Hematopoietic multipotent progenitor cell treated with erythropoietin and hydrocortisone succinate and interleukin-3 and kit ligand, for 8 days (in vitro differentiated cells): ENCODE measurements around the gene TMEM205.
"Not testable (repeated sequence)": the region's sequence is repeated elsewhere in the genome, so short reads cannot be mapped to it uniquely, and the experiment has no call there.

Source experiments
- DNase-seq: peaks from one replicate; pipeline ENCODE4 v3.0.0-alpha.2; 2015

Gene TMEM205

DNA sequence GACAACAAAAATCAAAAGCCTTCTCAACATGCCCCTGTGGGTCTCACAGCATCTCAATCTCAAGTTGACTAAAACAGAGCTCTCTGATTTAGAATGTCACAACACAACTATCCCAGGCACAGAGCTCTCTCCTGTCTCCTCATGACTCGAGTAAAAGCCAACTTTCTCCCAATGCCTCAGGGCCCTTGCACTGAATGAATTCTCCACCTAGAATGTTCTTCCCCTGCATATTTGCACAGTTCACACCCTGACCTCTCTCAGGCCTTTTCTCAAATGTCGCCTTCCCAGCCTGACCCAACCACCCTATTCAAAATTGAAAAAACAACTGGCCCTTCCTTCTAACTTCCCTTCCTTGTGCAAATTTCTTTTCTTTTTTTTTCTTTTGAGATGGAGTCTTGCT is 24.7 kb upstream of the TMEM205 start:
- no peak for DNase-seq

DNA sequence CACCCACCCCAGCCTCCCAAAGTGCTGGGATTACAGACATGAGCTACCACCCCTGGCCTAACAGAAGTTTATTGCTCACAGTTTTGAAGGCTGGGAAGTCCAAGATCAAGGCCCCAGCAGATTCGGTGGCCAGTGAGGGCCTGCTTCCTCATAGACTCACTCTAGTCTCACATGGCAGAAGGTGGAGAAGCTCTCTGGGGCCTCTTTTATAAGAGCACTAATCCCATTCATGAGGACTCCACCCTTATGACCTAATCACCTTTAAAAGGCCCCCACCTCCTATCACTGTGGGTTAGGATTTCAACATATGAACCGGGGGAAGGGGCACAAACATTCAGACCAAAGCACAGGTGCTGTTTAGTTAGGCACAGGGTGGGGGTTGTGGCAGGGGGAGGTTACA is 21.5 kb upstream of the TMEM205 start:
- no peak for DNase-seq

DNA sequence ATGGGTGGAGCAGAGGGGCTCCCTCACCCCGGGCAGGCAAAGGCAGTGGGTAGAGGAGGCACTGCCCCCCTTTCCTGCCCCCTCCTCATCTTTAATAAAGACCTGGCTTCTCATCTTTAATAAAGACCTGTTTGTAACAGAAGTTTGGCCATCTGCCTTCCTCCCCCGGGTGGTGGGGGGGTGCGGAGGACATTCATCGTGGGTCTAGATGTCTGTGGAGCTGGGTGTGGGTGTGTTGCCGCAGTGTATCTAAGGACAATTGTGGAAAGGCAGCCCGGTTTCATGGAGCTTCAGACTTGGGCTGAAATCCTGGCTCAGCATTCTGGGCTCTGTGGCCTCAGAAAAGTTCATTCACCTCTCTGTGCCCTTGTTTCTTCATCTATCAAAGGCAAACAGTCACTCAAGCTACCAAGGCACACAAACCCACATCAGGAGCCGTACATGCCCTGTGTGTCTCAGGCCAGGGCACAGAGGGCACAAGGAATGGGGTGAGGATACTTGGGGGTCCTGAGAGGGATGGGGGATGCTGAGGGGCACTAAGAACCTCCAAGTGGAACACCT is 19.6 kb upstream of the TMEM205 start:
- no peak for DNase-seq

DNA sequence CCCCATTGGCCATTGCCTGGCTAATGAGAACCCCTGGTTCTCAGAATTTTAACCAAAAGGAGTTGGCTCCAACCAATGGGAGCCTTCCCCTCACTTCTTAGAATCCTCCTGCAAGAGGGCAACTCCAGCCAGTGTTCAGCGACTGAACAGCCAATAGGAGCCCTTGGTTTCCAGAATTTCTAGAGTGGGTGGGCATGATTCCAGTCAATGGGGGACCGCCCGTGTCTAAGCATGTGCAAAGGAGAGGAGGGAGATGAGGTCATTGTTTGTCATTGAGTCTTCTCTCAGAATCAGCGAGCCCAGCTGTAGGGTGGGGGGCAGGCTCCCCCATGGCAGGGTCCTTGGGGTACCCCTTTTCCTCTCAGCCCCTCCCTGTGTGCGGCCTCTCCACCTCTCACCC is 18.9 kb upstream of the TMEM205 start:
- DNase-seq = no peak

DNA sequence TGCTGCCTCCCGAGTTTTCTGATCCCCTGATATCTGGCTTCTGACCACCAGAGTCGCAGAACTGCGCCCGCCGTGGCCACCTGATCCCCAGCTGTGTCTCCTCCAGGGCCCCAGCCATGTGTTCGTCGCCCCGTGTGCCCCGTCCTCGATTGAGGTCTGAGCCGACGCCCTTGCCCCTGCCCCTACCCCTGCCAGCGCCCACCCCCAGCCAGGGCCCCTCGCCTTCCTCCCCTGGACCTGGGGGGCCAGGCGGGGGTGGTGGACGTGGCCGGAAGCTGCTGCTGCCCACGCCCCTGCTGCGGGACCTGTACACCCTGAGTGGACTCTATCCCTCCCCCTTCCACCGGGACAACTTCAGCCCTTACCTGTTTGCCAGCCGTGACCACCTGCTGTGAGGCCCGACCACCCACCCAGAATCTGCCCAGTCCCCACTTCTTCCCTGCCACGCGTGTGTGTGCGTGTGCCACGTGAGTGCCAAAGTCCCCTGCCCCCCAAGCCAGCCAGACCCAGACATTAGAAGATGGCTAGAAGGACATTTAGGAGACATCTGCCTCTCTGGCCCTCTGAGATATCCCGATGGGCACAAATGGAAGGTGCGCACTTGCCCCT is 18.3 kb upstream of the TMEM205 start:
- DNase-seq = no peak

DNA sequence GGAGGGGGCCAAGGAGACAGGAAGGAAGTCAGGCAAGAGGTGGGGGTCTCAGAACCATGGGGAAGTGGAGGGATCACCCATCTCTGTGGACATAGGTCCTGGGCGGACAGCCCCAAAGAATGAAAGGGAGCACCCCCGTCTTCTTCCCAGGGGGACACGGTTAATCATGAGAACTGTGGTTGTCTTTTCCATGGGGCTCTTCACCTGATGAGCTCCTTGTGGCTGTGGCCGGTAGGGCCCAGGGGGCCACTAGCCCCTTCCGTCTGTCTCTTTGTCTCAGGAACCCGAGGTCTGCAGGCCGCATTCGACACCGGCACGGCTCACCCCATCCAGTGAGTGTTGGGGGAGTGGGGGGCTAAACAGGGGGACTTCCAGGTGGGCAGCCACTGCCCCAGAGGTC is 17.8 kb upstream of the TMEM205 start:
- no peak for DNase-seq

DNA sequence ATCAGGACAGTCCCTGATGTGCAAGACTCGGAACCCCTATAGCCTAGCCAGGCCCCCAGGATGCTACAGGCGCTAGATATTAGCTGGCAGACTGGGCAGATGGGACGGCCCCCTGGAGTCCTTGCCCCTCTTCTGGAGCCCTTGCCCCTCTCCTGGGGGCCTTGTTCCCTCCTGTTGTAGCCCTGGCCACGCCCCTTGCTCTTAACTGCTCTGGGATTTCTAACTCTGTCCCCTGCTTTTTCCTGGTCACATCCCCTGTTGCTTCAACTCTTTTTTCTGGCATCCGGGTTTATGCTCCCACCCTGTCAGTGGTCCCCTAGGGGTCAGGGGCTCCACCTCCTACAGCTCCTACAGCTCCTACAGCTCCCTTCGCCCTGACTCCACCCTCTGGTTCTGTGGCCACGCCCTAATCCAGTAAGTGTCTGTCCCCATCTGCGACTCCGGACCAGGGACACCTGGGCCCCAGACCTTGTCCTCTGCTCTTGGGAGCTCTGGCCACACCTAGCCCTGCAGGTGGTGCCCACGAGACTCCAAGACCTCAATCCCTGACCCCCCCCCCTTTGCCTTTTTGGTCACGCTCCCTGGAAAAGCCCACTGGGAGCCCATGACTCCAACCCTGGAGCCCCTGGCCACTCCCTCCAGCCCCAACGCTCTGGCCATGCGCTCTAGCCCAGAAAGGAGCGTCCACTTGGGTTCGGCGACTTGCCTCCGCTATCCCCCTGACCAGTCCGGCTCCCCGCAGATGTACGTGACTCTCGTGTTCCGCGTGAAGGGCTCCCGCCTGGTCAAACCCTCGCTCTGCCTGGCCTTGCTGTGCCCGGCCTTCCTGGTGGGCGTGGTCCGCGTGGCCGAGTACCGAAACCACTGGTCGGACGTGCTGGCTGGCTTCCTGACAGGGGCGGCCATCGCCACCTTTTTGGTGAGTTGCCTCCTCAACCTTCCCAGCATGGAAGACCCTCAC is 16.0 kb upstream of the TMEM205 start:
- DNase-seq = no peak

DNA sequence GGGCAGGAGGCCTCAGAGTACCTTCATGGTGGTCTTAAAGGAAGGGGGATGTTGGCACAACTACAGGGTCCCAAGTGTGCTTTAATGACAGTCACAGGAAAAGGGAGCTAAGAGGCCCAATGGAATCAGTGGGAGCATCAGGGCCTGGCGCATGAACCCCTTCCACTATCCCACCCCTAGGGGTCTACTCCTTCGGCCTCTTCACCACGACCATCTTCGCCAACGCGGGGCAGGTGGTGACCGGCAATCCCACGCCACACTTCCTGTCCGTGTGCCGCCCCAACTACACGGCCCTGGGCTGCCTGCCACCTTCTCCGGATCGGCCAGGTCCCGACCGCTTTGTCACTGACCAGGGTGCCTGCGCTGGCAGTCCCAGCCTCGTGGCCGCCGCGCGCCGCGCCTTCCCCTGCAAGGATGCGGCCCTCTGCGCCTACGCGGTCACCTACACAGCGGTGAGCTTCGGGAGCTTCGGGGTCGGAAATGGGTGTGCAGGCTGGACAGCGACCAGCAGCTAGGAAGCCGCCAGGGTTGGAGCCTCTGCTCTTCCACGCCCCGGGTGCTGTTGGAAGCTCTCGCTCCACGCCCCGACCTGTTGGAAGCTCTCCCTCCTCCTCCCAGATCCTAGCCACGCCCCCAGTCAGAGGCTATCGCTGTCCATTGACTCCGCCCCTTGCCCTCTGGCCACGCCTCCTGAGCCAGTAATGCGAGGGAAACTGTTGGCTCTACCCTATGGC is 15.1 kb upstream of the TMEM205 start:
- peak; percentile 44 for DNase-seq

DNA sequence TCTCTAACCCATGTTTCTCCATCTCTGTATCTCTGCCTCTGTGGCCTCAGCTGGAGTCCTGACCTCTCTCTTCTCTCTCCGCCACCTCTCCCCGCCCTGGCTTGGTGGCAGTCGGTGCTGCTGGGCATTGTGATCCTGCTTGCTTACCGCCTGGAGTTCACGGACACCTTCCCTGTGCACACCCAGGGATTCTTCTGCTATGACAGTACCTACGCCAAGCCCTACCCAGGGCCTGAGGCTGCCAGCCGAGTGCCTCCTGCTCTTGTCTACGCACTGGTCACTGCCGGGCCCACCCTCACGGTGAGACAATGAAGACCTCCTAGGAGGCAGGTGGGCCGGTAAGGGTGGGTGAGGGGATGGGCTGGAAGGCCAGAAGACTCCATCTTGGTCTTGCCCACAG is 13.4 kb upstream of the TMEM205 start:
- no peak for DNase-seq

DNA sequence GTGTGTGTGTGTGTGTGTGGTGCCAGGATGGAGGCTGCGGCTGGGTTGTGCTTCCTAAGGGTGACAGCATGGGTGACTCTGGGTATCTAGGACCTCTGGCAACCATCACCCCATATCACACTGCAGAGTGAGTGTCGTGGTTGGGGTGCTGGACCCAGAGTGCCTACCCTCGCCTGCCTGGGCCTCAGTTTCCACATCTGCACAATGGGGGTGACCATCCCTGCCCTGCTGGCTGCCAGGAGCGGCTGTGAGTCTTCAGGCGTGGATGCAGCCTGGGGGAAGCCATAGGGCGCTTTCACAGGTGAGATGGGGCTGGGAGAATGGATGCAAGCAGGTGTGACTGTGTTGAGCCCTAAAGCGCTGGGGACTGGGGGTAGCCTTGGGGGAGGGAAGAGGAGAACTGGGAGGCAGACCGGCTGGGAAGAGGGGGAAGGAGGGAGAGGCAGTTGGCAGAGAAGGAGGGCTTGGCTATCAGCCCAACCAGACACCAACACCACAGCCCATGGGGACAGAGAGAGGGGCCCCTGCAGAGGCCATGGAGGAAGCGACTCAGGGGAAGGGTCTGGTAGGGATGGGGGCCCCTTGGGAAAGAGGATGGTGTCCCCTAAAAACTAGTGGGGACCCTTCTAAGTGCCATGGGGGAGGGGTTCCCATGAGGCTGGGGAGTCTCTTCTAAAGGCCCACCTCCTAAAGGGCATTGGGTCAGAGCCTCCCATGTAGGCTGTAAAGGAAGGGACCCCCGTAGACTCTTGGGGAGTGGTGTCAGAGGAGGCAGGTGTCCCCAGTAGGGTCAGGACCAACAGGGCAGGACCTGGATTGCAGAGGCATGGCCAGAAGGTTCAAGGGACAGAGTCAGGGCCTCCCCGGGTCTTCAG is 10.8 kb upstream of the TMEM205 start:
- DNase-seq = no peak

DNA sequence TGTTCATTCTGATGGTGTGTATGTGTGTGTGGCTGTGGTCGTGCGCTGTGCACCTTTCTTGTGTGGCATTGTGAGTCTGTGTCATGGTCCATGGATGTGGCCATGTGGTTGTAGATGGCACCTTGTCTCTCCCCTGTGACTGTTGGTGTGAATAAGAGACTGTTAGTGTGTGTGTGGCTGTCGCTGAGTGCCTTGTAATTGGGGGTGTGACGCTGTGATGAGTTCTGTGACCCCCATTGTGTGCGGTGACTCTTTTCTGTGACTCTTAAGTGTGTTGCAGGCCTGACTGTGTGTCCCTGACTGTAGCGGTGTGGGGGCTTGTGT is 10.0 kb upstream of the TMEM205 start:
- no peak for DNase-seq

DNA sequence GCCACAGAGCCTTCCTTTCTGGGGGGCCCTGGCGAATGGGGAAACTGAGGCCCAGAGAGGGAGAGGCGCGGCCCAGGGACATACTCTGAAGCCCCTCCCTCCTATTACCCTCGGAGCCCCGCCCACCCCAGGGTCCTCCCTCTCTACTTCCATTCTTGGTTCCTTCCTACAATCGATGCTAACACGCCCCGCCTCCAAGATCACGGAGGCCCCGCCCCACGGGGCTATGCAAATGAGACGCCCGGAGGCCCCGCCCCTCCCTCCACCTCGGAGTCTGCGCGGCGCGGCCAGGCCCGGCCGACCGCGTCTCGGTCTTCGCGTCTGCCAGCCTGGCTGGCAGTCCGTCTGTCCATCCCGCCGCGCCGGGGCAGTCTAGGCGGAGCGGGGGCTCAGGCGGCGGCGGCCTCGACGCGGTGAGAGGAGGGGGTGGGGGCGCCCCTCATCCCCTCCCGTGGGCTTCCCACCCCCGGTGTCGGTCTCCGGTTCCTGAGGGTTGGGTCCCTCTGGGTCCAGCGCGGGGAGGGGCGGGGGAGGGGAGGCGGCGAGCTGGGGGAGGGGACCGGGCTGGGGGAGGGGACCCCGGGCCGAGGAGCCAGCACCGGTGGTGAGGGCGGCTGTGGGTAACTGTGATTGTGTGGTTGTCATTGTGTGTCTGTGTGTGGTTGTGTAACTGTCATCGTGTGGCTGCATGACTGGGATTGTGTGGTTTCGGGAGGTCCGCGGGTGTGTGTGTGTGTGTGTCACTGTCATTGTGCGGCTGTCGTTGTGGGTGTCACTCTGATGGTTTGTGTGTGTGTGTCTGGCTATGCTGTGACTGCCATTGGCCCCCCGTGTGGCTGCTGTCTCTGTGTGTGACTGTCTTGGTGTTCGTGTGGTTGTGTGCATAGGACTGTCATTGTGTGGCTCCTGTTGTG is 9.3 kb upstream of the TMEM205 start, which contains the start of gene PLPPR2:
PLPPR2 (plus strand) TSS at position 273 of the 914 bp plus-strand sequence. CDS start 2,242 bp downstream, outside the sequence.
- peak; percentile 85 for DNase-seq

DNA sequence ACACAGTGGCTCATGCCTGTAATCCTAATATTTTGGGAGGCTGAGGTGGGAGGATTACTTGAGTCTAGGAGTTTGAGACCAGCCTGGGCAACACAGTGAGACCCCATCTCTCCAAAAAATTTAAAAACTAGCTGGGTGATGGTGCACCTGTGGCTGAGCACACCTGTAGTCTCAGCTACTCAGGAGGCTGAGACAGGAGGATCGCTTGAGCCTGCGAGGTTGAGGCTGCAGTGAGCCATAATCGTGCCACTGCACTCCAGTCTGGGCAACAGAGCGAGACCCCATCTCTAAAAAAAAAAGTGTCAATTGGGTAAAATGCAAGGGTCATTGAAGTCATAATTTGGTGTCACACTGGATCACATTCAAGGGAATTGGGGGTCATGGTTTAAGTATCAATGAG is 8.0 kb upstream of the TMEM205 start:
- DNase-seq = not testable (repeated sequence)

DNA sequence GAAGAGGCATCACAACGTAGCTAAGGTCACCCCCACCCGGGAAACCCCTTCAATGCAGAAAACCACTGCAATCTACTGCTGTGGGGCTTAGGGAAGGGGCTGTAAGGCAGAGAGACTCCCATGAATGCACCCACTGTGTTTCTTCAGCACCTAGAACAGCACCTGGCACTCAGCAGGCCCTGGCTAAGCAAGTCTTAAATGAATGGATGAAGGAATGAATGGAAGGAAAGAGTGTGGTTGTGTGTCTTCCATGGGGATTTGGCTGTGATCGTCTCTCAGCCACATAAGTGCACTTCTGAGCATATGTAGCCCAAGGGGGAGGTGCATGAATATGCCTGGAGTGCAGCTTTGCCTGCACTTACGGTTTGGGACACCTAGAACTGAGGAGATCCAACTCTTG is 3.1 kb upstream of the TMEM205 start:
- DNase-seq = no peak

DNA sequence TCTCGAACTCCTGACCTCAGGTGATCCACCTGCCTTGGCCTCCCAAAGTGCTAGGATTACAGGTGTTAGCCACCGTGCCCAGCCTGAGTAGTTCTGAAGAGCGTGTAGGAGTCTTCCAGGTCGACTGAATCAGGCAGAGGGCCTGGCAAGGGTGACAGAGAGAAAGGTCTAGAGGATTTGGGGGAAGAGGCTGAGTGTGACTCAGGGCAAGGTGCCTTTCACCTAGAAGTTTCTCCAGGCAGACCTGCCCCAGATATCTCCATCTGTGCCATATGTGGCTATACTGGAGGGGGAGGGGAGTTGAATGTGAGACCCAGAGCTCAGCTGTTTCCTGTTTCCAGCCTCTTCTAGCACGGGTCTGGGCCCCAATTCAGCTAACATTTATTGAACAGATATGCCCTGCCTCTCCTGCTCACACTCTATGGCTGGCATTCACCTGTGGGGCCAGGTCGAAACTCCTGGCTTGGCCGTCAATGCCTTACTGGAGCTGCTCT is 1.5 kb upstream of the TMEM205 start:
- no peak for DNase-seq

DNA sequence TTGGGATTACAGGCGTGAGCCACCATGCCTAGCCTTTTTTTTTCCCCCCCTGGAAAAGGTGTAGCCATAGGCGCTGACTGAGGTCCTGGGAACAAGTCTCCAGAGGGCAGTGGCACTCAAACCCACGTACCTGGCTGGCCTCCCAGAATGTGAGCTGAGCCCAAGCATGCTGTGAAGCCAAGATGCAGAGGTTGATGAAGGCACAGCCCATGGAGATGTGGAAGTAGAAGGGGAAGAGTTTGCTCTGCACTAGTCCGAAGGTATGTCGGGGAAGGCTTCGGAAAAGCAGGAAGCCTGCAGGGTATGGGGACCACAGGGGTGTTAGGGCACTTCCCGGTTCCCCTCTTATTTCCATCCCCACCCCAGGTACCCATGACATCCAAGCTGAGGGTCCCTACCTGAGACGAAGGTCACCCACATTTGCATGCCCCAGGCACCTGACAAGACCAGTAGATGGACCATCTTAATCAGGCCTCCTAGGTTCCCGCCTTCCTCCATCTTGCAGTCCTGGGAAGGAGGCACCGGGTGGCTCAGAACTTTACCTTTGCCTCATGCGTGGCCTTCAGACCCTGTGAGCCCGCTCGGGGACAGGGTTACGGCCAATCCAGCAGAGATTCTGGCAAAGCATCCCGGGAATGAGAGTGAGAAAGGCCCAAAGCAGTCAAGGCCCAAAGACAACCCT is 805 bp downstream of the TMEM205 start:
- peak; percentile 4 for DNase-seq

DNA sequence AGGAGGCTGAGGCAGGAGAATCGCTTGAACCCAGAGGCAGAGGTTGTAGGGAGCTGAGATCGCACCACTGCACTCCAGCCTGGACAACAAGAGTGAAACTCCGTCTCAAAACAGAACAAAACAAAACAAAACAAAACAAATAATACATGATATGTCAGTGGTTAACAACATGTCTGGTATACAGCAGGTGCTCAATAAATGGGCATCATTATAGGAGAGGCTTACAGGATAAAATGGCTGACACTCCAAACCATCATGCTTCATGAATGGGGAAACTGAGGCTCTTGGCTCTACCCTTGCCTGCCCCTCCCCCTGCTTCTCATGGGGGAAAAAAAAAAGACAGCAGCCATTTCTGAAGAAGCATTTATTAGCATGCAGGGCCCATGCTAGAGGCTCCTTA is 3.6 kb downstream of the TMEM205 start:
- no peak for DNase-seq

DNA sequence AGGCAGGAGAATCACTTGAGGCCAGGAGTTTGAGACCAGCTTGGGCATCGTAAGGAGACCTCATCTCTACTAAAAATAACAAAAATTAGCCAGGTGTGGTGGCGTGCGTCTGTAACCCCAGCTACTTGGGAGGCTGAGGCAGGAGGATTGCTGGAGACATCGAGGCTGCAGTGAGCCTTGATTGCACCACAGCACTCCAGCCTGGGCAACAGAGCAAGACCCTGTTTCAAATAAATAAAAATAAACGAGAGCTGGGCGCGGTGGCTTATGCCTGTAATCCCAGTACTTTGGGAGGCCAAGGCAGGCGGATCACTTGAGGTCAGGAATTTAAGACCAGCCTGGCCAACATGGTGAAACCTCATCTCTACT is 6.0 kb downstream of the TMEM205 start:
- DNase-seq = not testable (repeated sequence)

DNA sequence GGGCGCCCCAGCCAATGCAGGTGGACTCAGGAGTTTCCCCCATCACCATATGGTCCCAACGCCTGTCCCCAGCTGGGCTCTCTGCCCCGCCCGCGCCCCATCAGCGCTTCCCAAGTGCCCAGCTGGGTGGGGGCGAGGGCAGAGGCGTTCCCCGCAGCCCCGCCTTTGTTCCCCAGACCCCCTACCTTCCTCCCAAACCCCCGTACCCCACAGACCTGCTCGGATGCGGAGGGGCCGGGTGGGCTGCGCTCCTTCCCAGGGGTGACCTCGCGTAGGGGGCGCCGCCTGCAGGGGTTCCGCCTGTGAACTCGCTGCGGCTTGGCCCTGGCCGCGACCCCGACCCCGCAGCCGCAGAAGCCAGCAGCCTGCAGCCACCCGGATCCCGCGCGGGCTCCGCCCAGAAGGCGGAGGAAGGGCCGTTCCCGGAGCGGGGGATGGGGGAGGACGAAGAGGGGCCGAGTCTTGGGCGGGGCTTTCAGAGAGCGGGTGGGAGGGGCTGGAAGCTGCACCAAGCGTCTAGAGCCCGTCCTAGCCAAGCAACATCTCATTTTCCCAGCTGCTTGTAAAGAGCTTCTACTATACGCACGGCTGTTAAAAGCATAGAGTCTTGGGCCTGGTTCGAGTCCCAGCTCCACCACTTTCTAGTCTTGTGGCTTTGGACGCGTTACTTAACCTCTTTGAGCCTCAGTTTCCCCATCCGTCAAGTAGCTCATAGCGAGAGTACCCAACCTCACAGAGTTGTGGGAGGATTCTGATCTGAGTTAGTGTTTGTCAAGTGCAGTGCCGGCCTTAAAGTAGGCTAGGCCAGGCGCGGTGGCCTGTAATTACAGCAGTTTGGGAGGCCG is 6.6 kb downstream of the TMEM205 start, which contains the start of gene RAB3D:
RAB3D (minus strand) TSS at position 404 of the 845 bp plus-strand sequence. CDS start 2,258 bp downstream, outside the sequence.
- peak; percentile 85 for DNase-seq
